HCT116 (cell line): ENCODE measurements around the gene NDUFAB1. TPM values are rescaled to one million over a fixed set of nuclear protein-coding genes. Genes with fewer than 3 reads are reported as not detected.

Experiments used
- ATAC-seq: fragments of 200-7000 bp; cut with Tn5 transposase; 2 replicates; pipeline ENCODE4 v1.9.1; 2020; ENCODE audit warnings: mild to moderate bottlenecking, moderate library complexity
- BruUV-seq: library from RNA; stranded (reverse); fragments of 400-500 nt; replicated peaks from 2 replicates; lab custom pipeline; 2021; lab: Mats Ljungman, UMichigan
- CTCF ChIA-PET: fragments of 300-600 bp; sonication (Branson Sonifier 250); formaldehyde crosslinking; loops from one replicate; lab custom pipeline; 2021; ENCODE audit warnings: antibody characterized with exemption; lab: Charles Lee
- POLR2A ChIA-PET: fragments of 300-600, 350-600 bp; sonication (Branson Sonifier 250); formaldehyde crosslinking; loops from one replicate; lab custom pipeline; 2021; ENCODE audit warnings: antibody characterized with exemption; lab: Charles Lee
- RAD21 ChIA-PET, 2 experiments: fragments of 300-600 bp; sonication (Branson Sonifier 250); formaldehyde crosslinking; loops; one replicate each; lab custom pipeline; 2023; ENCODE audit warnings: low total read pairs in 2 of 2; ENCODE audit not compliant: uncharacterized antibody in 2 of 2, unreplicated experiment in 2 of 2, low non-redundant PET in 1 of 2; lab: Charles Lee
- DNase-seq: peaks from one replicate; pipeline ENCODE4 v3.0.0-alpha.2; 2010; ENCODE audit warnings: low read depth, low spot score
- H2AFZ ChIP-seq: fragments of 200-600 bp; shearing (Covaris generic), sonication (generic); 2 replicates; pipeline ENCODE4 v1.6.1; 2017; ENCODE audit warnings: low read depth, mixed run types, mixed read lengths, antibody characterized with exemption, low read length; ENCODE audit not compliant: poor library complexity, severe bottlenecking
- H3K27ac ChIP-seq: 2 replicates; pipeline ENCODE4 v1.5.1; 2012; ENCODE audit warnings: low read depth, low read length
- H3K27me3 ChIP-seq: fragments of 200-600 bp; sonication (generic); 2 replicates; pipeline ENCODE4 v1.6.1; 2016; ENCODE audit warnings: mixed run types, low read length, mixed read lengths; ENCODE audit not compliant: insufficient read depth
- H3K36me3 ChIP-seq, 2 experiments: fragments of 200-500 bp in 1 of 2; fragments of 200-600 bp in 1 of 2; sonication (Bioruptor generic) in 1 of 2; sonication (generic) in 1 of 2; 2 replicates each; pipeline versions ENCODE4 v1.5.1 to v1.6.1; 2014 to 2016; ENCODE audit warnings: low read length in 2 of 2, inconsistent platforms in 1 of 2, mixed read lengths in 1 of 2, mixed run types in 1 of 2; ENCODE audit not compliant: insufficient read depth in 2 of 2, control insufficient read depth in 1 of 2
- H3K4me1 ChIP-seq, 2 experiments: fragments of 200-600 bp in 1 of 2; sonication (generic) in 1 of 2; 2 replicates each; pipeline versions ENCODE4 v1.5.1 to v1.6.1; 2012 to 2017; ENCODE audit warnings: low read length in 2 of 2, inconsistent platforms in 1 of 2, mild to moderate bottlenecking in 1 of 2, mixed read lengths in 1 of 2, mixed run types in 1 of 2, moderate library complexity in 1 of 2; ENCODE audit not compliant: insufficient read depth in 2 of 2, control insufficient read depth in 1 of 2
- H3K4me2 ChIP-seq: fragments of 200-600 bp; sonication (generic); 2 replicates; pipeline ENCODE4 v1.6.1; 2017; ENCODE audit warnings: mixed run types, low read length, mixed read lengths
- H3K4me3 ChIP-seq, 2 experiments: fragments of 200-600 bp in 1 of 2; sonication (generic) in 1 of 2; replicated peaks in 1 of 2; 2 replicates each; pipeline ENCODE4 v1.5.1; 2011 to 2016; ENCODE audit warnings: low read length in 2 of 2, control low read depth in 1 of 2, low read depth in 1 of 2, mild to moderate bottlenecking in 1 of 2, mixed read lengths in 1 of 2, mixed run types in 1 of 2
- H3K79me2 ChIP-seq: fragments of 200-600 bp; sonication (generic); 2 replicates; pipeline ENCODE4 v1.6.1; 2017; ENCODE audit warnings: mild to moderate bottlenecking, mixed run types, low read length, moderate library complexity, mixed read lengths; ENCODE audit not compliant: insufficient read depth
- H3K9ac ChIP-seq: fragments of 200-600 bp; sonication (generic); 2 replicates; pipeline ENCODE4 v1.6.1; 2016; ENCODE audit warnings: low read length, mixed read lengths
- H3K9me2 ChIP-seq: fragments of 200-600 bp; sonication (generic), shearing (Covaris generic); 2 replicates; pipeline ENCODE4 v1.6.1; 2017; ENCODE audit warnings: mixed run types, mild to moderate bottlenecking, moderate library complexity; ENCODE audit not compliant: insufficient read depth
- H3K9me3 ChIP-seq, 2 experiments: fragments of 200-500 bp in 1 of 2; fragments of 200-600 bp in 1 of 2; sonication (Bioruptor generic) in 1 of 2; sonication (generic) in 1 of 2; 2 replicates each; pipeline ENCODE4 v1.6.1; 2014 to 2017; ENCODE audit warnings: low read length in 2 of 2, mixed read lengths in 2 of 2, inconsistent platforms in 1 of 2, low read depth in 1 of 2, mild to moderate bottlenecking in 1 of 2, mixed run types in 1 of 2, moderate library complexity in 1 of 2; ENCODE audit not compliant: control insufficient read depth in 1 of 2, insufficient read depth in 1 of 2
- H4K20me1 ChIP-seq: fragments of 200-600 bp; sonication (generic), shearing (Covaris generic); 2 replicates; pipeline ENCODE4 v1.6.1; 2017; ENCODE audit warnings: mixed run types, mild to moderate bottlenecking, moderate library complexity; ENCODE audit not compliant: insufficient read depth
- CBX3 ChIP-seq: IDR thresholded peaks from 2 replicates; pipeline ENCODE4 v1.6.1; 2012; ENCODE audit warnings: low read depth
- CEBPB ChIP-seq: IDR thresholded peaks from 2 replicates; pipeline ENCODE4 v1.6.1; 2012; ENCODE audit warnings: low read depth
- EGR1 ChIP-seq: IDR thresholded peaks from 2 replicates; pipeline ENCODE4 v1.6.1; 2012; ENCODE audit warnings: low read depth
- ELF1 ChIP-seq: IDR thresholded peaks from 2 replicates; pipeline ENCODE4 v1.6.1; 2012; ENCODE audit warnings: low read depth, borderline replicate concordance
- EZH2phosphoT487 ChIP-seq: fragments of 200-600 bp; IDR thresholded peaks from 2 replicates; pipeline ENCODE4 v1.6.1; 2018; ENCODE audit warnings: antibody characterized with exemption, borderline replicate concordance
- FOSL1 ChIP-seq: IDR thresholded peaks from 2 replicates; pipeline ENCODE4 v1.6.1; 2012; ENCODE audit warnings: low read depth
- POLR2A ChIP-seq: IDR thresholded peaks from 2 replicates; pipeline ENCODE4 v1.7.0; 2011; ENCODE audit warnings: borderline replicate concordance; ENCODE audit not compliant: insufficient read depth, insufficient read length; ENCODE audit errors: extremely low read depth
- POLR2AphosphoS5 ChIP-seq: IDR thresholded peaks from 2 replicates; pipeline ENCODE4 v1.6.1; 2011; ENCODE audit warnings: mild to moderate bottlenecking, low read depth, low read length, moderate library complexity
- RAD21 ChIP-seq: IDR thresholded peaks from 2 replicates; pipeline ENCODE4 v1.6.1; 2012; ENCODE audit warnings: low read depth, mild to moderate bottlenecking
- SIN3A ChIP-seq: IDR thresholded peaks from 2 replicates; pipeline ENCODE4 v1.6.1; 2012; ENCODE audit warnings: low read depth
- SP1 ChIP-seq: IDR thresholded peaks from 2 replicates; pipeline ENCODE4 v1.6.1; 2012; ENCODE audit warnings: low read depth
- SRF ChIP-seq: IDR thresholded peaks from 2 replicates; pipeline ENCODE4 v1.6.1; 2012; ENCODE audit warnings: low read depth
- TCF7L2 ChIP-seq: IDR thresholded peaks from 2 replicates; pipeline ENCODE4 v1.7.0; 2011; ENCODE audit warnings: borderline replicate concordance, inconsistent platforms; ENCODE audit not compliant: insufficient read depth, insufficient read length; ENCODE audit errors: extremely low read depth
- YY1 ChIP-seq: IDR thresholded peaks from 2 replicates; pipeline ENCODE4 v1.6.1; 2011; ENCODE audit warnings: low read length, low read depth, moderate library complexity, mild to moderate bottlenecking; ENCODE audit not compliant: insufficient replicate concordance; ENCODE audit errors: extremely low read depth
- ZBTB33 ChIP-seq: IDR thresholded peaks from 2 replicates; pipeline ENCODE4 v1.6.1; 2011; ENCODE audit warnings: mild to moderate bottlenecking, low read length, moderate library complexity; ENCODE audit not compliant: insufficient replicate concordance; ENCODE audit errors: extremely low read depth
- intact Hi-C: fragments of 100-400 bp; cut with micrococcal nuclease; formaldehyde crosslinking; loops from 2 replicates; pipeline ENCODE4 v1.10.0; 2022
- total RNA-seq: library from RNA; stranded (reverse); gene quantifications from one replicate; pipeline ENCODE4 v1.2.1, GENCODE V29; 2021; ENCODE audit not compliant: unreplicated experiment
- TF ChIP-seq, protein P1 (sequence below), 3 experiments: fragments of 200-600 bp in 1 of 3; sonication (generic) in 1 of 3; IDR thresholded peaks in 2 of 3; conservative IDR thresholded peaks in 1 of 3; 2 replicates each; pipeline ENCODE4 v1.5.1; 2012 to 2017; ENCODE audit warnings: low read depth in 2 of 3, low read length in 2 of 3, antibody characterized with exemption in 1 of 3, borderline replicate concordance in 1 of 3, control low read depth in 1 of 3, mild to moderate bottlenecking in 1 of 3, mixed read lengths in 1 of 3, mixed run types in 1 of 3, moderate library complexity in 1 of 3; ENCODE audit not compliant: insufficient read depth in 1 of 3

Gene NDUFAB1
- total RNA-seq, 1 experiment from 2014 or later, result 169 TPM

- peaks cover 3 to 22% of the 10 kb centered on the region in 2 experiments; a peak in 1 of 4 replicates for H3K36me3 ChIP-seq
- TF ChIP-seq SP1 (no peak), CBX3 (no peak), POLR2AphosphoS5 (no peak), FOSL1 (no peak), ZBTB33 (no peak), YY1 (no peak), CEBPB (no peak), TCF7L2 (no peak), SIN3A (no peak), RAD21 (no peak), ELF1 (no peak), SRF (no peak), EZH2phosphoT487 (no peak), EGR1 (no peak), POLR2A (no peak)
- TF ChIP-seq, protein P1, sequence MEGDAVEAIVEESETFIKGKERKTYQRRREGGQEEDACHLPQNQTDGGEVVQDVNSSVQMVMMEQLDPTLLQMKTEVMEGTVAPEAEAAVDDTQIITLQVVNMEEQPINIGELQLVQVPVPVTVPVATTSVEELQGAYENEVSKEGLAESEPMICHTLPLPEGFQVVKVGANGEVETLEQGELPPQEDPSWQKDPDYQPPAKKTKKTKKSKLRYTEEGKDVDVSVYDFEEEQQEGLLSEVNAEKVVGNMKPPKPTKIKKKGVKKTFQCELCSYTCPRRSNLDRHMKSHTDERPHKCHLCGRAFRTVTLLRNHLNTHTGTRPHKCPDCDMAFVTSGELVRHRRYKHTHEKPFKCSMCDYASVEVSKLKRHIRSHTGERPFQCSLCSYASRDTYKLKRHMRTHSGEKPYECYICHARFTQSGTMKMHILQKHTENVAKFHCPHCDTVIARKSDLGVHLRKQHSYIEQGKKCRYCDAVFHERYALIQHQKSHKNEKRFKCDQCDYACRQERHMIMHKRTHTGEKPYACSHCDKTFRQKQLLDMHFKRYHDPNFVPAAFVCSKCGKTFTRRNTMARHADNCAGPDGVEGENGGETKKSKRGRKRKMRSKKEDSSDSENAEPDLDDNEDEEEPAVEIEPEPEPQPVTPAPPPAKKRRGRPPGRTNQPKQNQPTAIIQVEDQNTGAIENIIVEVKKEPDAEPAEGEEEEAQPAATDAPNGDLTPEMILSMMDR (IDR thresholded peaks at IDR 0.05 in 2 of 3, conservative IDR thresholded peaks at IDR 0.05 in 1 of 3; ENCODE audit: borderline replicate concordance in 1 of 3, insufficient read depth in 1 of 3, low read depth in 2 of 3, low read length in 2 of 3), result no peak
- ChIA-PET CTCF (no interaction called here), POLR2A (no interaction called here), RAD21 (no interaction called here)
- no TSS peak for BruUV-seq
- DNase-seq (no peak), ATAC-seq (no peak)
- intact Hi-C loops, result no loop called here
- H3K27ac ChIP-seq, result no peak overlapping the region
- no peaks in the 10 kb centered on the region for H4K20me1 ChIP-seq
- no peaks in the 10 kb centered on the region for H3K9me3 ChIP-seq
- no peak overlapping the region for H3K9ac ChIP-seq
- no peaks in the 10 kb centered on the region for H3K9me2 ChIP-seq
- H2AFZ ChIP-seq, result no peak overlapping the region
- no peaks in the 10 kb centered on the region for H3K79me2 ChIP-seq
- H3K4me1 ChIP-seq, result peaks cover 0 to 7% of the 10 kb centered on the region in 2 experiments; a peak in 1 of 4 replicates
- H3K4me2 ChIP-seq, result no peak overlapping the region
- no peak overlapping the region for H3K4me3 ChIP-seq
- no peaks in the 10 kb centered on the region for H3K27me3 ChIP-seq
These were observed 11.6 kb upstream of the NDUFAB1 start for GRCh38 chr16:23607726-23608125.
